NB4 (cell line): ENCODE data around the gene ONECUT3.

ENCODE experiments used
- DNase-seq: peaks from one replicate; pipeline ENCODE4 v3.0.0; 2010; ENCODE audit warnings: low read depth
- H3K4me3 ChIP-seq: one replicate; pipeline ENCODE4 v1.5.1; 2011; ENCODE audit warnings: mild to moderate bottlenecking, low read depth, low read length, moderate library complexity
- CTCF ChIP-seq: IDR thresholded peaks from one replicate; pipeline ENCODE4 v1.5.1; 2012; ENCODE audit warnings: low read depth, low read length
- MAX ChIP-seq: IDR thresholded peaks from 2 replicates; pipeline ENCODE4 v1.6.1; 2011; ENCODE audit warnings: low read depth, low read length
- MYC ChIP-seq: IDR thresholded peaks from 2 replicates; pipeline ENCODE4 v1.6.1; 2011; ENCODE audit warnings: low read depth, low read length
- POLR2A ChIP-seq: IDR thresholded peaks from 2 replicates; pipeline ENCODE4 v1.6.1; 2011; ENCODE audit warnings: mild to moderate bottlenecking; ENCODE audit not compliant: insufficient read length; ENCODE audit errors: extremely low read depth

Gene ONECUT3

GRCh38 chr19:1748115-1748872 is 5.0 kb upstream of the ONECUT3 start:
- TF ChIP-seq MAX (no peak), POLR2A (no peak), MYC (no peak), CTCF (no peak)
- DNase-seq = no peak
- no peak overlapping the region for H3K4me3 ChIP-seq

DNA sequence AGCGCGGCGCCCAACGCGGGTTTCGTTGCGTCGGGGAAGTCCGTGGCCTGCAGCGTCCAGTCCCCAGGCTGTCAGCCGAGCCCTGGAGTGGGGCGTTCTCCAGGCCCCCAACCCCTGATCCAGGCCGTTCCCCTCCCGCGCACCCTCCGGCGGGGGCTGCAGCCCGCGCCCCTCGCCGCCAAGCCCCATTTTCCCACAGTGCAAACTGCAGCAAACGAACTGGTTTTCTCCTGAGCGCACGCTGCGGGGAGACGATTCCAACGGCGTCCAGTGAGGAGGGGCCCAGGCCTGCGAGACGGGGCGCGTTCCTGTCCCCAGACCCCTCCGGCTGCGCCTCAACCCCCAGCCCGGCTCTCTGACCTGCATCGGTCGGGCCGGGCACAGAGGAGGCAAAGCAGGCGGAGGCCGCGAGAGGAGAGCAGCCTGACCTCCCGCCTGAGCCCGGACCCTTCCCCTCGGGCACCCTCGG is 4.4 kb upstream of the ONECUT3 start:
- no peak for DNase-seq
- TF ChIP-seq POLR2A (no peak), MYC (no peak), MAX (no peak), CTCF (no peak)
- no peak overlapping the region for H3K4me3 ChIP-seq

DNA sequence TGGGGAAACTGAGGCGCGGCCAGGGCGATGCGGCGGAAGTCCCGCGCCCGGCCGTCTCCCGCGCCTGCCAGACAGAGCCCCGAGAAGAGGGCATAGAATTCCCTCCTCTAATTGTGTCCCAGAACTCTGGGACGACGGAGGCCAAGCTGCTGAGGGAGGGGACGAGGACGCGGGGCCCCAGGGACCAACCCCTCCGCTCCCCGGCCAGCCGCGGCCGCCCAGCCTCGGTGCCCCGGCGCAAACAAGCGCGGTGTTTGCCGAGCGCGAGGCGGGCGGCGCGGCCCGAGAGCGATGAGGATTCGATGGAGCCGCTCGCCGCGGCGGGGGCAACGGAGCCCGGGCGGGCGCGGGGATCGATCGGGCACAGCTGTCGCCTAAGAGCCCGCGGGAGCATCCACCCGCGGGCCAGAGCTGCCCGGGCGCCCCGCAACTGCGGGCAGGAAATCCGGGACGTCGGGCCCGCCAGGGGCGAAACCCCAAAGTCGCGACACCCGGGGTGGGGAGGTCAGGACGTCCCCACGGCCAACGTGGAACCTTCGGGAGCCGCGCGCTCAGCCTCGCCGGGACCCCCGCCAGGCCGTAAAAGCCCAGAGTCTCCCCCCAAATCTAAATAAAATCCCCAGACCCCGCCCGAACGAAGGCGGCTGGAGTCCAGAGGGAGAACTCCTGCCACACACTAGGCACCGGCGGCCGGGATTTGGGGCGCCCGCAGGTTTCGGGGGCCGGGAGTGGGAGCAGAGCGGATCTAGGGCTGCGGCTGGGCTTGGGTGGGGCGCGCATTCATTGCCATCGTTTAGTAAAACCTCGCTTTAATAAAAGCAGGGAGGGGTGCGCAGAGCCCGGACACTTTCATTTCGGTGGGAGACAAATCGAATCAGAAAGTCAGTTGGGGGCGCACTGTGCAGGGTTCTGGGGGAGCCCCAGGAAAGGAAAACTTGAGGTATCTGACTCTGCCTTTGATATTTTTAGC is 3.6 kb upstream of the ONECUT3 start:
- no peak overlapping the region for H3K4me3 ChIP-seq
- DNase-seq = no peak
- TF ChIP-seq CTCF (no peak), POLR2A (no peak), MAX (no peak), MYC (no peak)

GRCh38 chr19:1750343-1751021 is 2.8 kb upstream of the ONECUT3 start:
- no peak overlapping the region for H3K4me3 ChIP-seq
- DNase-seq = no peak
- TF ChIP-seq MAX = no peak
- TF ChIP-seq POLR2A = no peak
- TF ChIP-seq MYC = no peak
- no peak for TF ChIP-seq CTCF

- H3K4me3 ChIP-seq = no peak overlapping the region
- TF ChIP-seq MAX (no peak), MYC (no peak), POLR2A (no peak), CTCF (no peak)
- no peak for DNase-seq
Observed at GRCh38 chr19:1751367-1752008, 1.8 kb upstream of the ONECUT3 start.
